ENCODE measurements around the gene NME3. TPM values are rescaled to one million over a fixed set of nuclear protein-coding genes. Genes with fewer than 3 reads are reported as not detected.
A peak's percentile ranks its signal among the peaks of the same experiment; 100 is the strongest.

The NME3 gene
- total and polyA plus RNA-seq, 12 donors, result 0.95 to 1,073 (median 181) TPM

DNA sequence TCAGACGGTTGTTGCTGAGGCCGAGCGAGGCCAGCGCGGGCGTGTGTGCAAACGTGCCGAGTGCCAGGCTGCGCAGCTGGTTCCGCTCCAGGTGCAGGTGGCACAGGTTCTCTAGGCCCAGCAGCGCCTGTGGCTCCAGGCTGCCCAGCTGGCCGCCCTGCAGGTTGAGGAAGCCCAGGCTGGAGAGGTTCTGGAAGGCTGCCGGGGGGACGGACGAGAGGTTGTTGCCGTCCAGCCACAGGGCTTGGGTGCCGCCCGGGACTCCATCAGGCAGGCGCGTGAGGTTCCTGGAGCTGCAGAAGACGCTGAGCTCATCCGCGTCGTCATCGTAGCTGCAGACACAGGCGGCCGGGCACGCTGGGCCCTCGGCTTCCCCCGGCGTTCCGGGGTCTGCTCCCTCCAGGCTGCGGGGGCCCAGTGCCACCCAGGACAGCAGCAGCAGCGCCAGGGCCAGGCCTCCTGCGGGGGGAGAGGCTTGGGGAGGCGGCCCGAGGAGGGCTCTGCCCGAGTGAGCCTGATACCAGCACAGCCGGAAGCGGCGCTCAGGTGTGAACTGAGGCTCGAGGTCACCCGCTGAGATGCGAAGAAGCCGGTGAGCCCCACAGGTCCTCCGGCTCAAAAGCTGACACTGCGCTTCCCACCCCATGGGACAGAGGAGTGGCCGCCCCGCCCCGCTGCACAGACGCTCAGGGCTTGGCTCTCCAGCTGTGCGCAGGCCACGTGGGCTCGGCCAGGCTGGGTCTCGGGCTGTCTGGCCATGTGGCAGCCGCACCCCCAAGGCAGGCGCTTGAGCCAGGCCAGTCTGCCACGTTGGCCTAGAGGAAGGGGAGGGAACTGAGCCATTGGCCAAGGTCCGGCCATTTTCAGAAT, 20.8 kb upstream of the NME3 start:
- WGBS, 4 donors, result 92 to 96% (median 93%) methylated on average over 9 to 59 of the region's 59 CpGs
- peak in 2 of 7 donors; percentile 15 to 20 for DNase-seq
- H3K4me1 ChIP-seq (replicated peaks in 1 of 2), result no peaks in the 10 kb centered on the region
- intact Hi-C loops (cut with DNase I), result no loop called here
- peaks cover 0 to 24% of the 10 kb centered on the region in 2 donors for H3K36me3 ChIP-seq (replicated peaks in 1 of 2)
- H3K4me3 ChIP-seq, result no peak overlapping the region
- TF ChIP-seq POLR2A (IDR thresholded peaks at IDR 0.05), result no peak
- TF ChIP-seq, protein P1, sequence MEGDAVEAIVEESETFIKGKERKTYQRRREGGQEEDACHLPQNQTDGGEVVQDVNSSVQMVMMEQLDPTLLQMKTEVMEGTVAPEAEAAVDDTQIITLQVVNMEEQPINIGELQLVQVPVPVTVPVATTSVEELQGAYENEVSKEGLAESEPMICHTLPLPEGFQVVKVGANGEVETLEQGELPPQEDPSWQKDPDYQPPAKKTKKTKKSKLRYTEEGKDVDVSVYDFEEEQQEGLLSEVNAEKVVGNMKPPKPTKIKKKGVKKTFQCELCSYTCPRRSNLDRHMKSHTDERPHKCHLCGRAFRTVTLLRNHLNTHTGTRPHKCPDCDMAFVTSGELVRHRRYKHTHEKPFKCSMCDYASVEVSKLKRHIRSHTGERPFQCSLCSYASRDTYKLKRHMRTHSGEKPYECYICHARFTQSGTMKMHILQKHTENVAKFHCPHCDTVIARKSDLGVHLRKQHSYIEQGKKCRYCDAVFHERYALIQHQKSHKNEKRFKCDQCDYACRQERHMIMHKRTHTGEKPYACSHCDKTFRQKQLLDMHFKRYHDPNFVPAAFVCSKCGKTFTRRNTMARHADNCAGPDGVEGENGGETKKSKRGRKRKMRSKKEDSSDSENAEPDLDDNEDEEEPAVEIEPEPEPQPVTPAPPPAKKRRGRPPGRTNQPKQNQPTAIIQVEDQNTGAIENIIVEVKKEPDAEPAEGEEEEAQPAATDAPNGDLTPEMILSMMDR (IDR thresholded peaks at IDR 0.05), result no peak
- no peak overlapping the region for H3K27ac ChIP-seq
- no peaks in the 10 kb centered on the region for H3K27me3 ChIP-seq
- H3K9me3 ChIP-seq (replicated peaks in 1 of 3), result no peaks in the 10 kb centered on the region

DNA sequence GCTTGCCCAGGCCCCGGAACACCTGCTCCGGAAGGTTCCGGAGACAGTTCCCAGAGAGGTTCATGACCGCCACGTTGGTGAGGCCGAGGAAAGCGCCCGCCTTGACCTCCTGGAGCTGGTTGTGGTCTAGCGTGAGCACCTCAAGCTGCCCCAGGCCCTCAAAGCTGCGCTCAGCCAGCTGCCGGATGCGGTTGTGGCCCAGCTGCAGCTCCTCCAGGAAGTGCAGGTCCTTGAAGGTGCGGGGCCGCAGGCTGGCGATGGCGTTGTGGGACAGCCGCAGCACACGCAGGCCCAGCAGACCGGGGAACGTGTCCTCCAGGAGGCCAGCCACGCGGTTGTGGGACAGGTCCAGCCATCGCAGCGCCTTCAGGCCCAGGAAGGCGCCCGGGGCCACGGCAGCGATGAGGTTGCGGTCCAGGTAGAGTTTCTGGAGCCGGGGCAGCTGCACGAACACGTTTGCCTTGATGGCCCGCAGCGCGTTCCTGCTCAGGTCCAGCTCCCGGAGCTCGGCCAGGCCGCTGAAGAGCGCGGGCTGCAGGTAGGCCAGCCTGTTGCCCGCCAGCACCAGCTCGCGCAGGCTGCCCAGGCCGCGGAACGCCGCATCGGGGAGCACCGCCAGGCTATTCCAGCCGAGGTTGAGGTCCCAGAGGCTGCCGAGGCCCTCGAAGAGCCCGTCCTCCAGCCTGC, 20.1 kb upstream of the NME3 start:
- DNase-seq, result no peak
- intact Hi-C loops (cut with DNase I), result no loop called here
- H3K27ac ChIP-seq, result no peak overlapping the region

DNA sequence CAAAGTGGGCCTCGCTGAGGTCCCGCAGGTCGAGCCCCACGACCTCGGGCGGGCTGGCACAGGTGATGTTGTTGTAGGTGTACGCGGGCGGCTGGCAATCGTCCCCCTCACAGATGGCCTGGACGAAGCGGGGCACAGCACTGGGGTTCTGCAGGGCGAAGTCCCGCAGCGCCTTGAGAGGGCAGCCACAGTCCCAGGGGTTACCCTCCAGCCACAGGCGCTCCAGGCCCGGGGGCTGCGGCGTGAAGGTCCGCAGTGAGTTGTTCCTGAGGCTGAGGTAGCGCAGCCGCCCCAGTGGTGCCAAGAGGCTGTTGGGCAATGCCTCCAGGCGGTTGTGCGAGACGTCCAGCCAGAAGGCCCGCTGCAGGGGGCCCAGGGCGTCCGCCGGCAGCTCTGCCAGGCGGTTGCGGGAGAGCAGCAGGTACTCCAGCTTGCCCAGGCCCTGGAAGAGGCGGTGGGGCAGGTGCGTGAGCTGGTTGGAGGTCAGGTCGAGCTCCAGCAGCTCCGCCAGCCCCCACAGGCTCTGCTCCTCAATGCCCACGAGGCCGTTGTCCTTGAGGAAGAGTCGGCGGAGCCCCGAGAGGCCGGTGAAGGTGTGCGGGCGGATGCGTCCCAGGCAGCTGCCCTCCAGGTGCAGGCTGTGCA, 19.4 kb upstream of the NME3 start:
- H3K4me3 ChIP-seq, result no peak overlapping the region
- TF ChIP-seq, protein P1 (IDR thresholded peaks at IDR 0.05), result no peak
- no peak for TF ChIP-seq POLR2A (IDR thresholded peaks at IDR 0.05)
- H3K36me3 ChIP-seq (replicated peaks in 1 of 2), result peaks cover 0 to 32% of the 10 kb centered on the region in 2 donors
- no peak overlapping the region for H3K27ac ChIP-seq
- 93 to 94% methylated on average over 43 to 44 of the region's 44 CpGs; no CpG with 5 or more reads in 2 of the 4 donors for WGBS, 4 donors
- no peaks in the 10 kb centered on the region for H3K27me3 ChIP-seq
- intact Hi-C loops (cut with DNase I), result no loop called here
- no peaks in the 10 kb centered on the region for H3K4me1 ChIP-seq (replicated peaks in 1 of 2)
- peak in 2 of 7 donors; percentile 14 to 20 for DNase-seq
- H3K9me3 ChIP-seq (replicated peaks in 1 of 3), result no peaks in the 10 kb centered on the region

More for the DNA sequence above, 20.1 kb upstream of the NME3 start:
- Histone ChIP-seq H3K27me3 (no peaks in the 10 kb centered on the region), H3K9me3 (replicated peaks in 1 of 3) (no peaks in the 10 kb centered on the region), H3K4me3 (no peak overlapping the region), H3K36me3 (replicated peaks in 1 of 2) (peaks cover 0 to 31% of the 10 kb centered on the region in 2 donors), H3K4me1 (replicated peaks in 1 of 2) (no peaks in the 10 kb centered on the region)
- TF ChIP-seq POLR2A (IDR thresholded peaks at IDR 0.05), result no peak
- TF ChIP-seq, protein P1 (IDR thresholded peaks at IDR 0.05), result no peak
- 80 to 96% (median 95%) methylated on average over 1 to 53 of the region's 53 CpGs for WGBS, 4 donors

DNA sequence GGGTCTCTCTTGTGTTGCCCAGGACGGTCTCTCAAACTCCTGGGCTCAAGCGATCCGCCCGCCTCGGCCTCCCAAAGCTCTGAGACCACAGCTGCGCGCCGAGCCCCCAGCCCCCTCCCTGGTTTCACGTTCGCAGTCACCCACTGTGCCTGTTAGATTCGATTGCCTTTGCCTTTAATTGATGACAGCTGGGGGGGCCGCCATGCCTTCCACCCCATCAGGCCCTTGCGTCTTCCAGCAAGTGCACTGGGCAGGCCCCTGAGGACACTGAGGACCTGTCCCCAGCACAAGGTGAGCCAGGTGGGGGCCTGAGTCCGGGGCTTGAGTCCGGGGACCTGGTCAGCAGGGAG, 18.9 kb upstream of the NME3 start:
- Histone ChIP-seq H3K27me3 (no peaks in the 10 kb centered on the region), H3K9me3 (replicated peaks in 1 of 3) (no peaks in the 10 kb centered on the region), H3K36me3 (replicated peaks in 1 of 2) (peaks cover 0 to 32% of the 10 kb centered on the region in 2 donors), H3K4me3 (no peak overlapping the region), H3K27ac (no peak overlapping the region), H3K4me1 (replicated peaks in 1 of 2) (no peaks in the 10 kb centered on the region)
- DNase-seq, result peak in 1 of 7 donors; percentile 15
- TF ChIP-seq POLR2A (IDR thresholded peaks at IDR 0.05), result no peak
- TF ChIP-seq, protein P1 (IDR thresholded peaks at IDR 0.05), result no peak
- 92 to 94% (median 93%) methylated on average over 11 to 15 of the region's 15 CpGs for WGBS, 4 donors
- intact Hi-C loops (cut with DNase I), result no loop called here
